A172 (cell line): ENCODE data around the gene HYLS1. TPM values are rescaled to one million over a fixed set of nuclear protein-coding genes. Genes with fewer than 3 reads are reported as not detected.
"Not testable (repeated sequence)": the region's sequence is repeated elsewhere in the genome, so short reads cannot be mapped to it uniquely, and the experiment has no call there.

Source experiments
- DNase-seq: peaks from one replicate; pipeline ENCODE4 v3.0.0-alpha.2; 2015; ENCODE audit warnings: low spot score
- total RNA-seq: library from RNA; depleted of rRNA; stranded (reverse); fragments of >200 nt; shearing (Covaris generic); gene quantifications from 2 replicates; pipeline ENCODE4 v1.2.3, GENCODE V29; 2014; rRNA removed

The HYLS1 gene, protein sequence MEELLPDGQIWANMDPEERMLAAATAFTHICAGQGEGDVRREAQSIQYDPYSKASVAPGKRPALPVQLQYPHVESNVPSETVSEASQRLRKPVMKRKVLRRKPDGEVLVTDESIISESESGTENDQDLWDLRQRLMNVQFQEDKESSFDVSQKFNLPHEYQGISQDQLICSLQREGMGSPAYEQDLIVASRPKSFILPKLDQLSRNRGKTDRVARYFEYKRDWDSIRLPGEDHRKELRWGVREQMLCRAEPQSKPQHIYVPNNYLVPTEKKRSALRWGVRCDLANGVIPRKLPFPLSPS
- 9.7 and 12.5 TPM in 2 replicates for total RNA-seq

DNA sequence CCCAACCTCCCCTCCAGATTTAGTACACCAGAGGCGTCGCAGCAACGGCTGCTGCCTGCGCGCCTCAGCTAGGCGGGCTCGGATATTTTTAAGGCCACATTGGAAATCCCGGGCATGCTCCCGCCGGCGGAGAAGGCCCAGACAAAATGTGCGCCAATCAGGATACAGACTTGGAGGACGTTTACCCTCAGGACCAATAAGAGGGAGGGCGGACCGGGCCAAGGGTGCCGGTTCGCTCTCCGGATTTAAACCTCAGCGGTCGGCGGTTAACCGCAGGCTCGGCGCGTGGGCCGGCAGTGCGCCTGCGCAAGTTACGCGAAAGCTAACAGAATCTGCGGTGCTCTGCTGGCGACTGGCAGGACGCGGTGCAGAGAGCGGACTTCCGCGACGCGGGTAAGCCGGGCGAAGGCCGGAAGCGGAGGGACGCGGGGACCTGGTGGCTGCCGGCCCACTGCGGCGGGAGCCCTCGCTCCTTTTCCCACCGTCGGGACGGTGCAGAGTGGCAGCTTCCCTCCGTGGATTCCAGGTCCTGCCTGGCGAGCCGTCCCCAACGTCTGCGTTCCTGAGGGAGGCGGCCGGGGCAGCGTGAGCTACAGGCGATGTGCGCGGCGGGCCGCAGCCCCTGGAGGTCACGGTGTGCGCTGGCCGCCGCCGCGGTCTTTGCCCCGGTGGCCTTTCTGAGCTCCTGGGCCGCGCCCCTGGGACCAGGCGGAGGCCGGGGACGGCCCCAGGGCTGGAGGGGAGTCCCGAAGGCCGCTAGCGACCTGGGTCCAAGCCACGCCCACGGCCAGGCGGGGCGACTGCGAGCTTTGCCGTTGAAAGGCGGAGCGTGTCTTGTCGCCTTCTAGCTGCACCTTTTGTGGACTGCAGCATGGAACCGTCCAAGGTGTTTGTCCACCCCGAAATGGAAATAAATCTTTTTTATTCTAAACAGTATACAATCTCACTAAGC, at the start of gene HYLS1:
TSS of gene HYLS1 (plus strand) at position 296 of the 952 bp plus-strand sequence. CDS start 11,701 bp downstream, outside the sequence.
- peak; percentile 81 for DNase-seq

DNA sequence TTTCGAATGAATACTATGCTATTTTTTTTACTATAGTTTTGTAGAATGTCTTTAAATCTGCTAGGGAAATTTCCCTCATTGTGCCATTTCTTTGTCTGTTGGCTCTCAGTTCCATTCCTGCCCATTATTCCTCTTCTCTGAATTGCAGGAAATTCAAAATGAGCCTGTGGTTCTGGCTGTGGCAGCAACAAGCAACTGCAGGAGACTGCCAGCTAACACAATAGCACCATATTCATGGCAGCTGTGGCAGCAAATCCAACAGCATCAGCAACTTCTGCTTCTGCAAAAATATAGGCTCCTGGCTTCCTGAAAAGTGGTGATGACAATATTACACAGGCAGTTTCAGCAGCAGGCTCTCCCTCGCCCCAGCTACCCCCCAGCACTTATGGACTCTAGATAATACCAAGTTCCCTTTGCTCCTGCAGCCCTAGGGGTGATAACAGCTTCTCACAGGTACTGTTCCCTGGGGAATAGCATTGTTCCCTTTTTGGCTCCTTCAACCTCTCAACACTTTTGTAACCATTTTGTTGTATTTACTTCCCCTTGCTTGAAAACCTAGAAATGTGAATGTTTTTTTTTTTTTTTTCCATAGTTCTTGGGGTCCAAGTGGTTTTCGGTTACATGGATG, 45.0 kb upstream of the HYLS1 start:
- no peak for DNase-seq

DNA sequence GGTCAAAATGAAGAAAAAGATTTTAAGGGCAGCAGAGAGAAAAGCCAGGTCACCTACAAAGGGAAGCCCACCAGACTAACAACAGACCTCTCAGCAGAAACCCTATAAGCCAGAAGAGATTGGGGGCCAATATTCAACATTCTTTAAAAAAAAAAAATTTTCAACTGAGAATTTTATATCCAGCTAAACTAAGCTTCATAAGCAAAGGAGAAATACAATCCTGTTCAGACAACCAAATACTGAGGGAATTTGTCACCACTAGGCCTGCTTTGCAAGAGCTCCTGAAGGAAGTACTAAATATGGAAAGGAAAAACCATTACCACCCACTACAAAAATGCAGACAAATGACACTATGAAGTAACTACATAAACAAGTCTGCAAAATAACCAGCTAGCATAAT, 41.3 kb upstream of the HYLS1 start:
- DNase-seq: no peak

DNA sequence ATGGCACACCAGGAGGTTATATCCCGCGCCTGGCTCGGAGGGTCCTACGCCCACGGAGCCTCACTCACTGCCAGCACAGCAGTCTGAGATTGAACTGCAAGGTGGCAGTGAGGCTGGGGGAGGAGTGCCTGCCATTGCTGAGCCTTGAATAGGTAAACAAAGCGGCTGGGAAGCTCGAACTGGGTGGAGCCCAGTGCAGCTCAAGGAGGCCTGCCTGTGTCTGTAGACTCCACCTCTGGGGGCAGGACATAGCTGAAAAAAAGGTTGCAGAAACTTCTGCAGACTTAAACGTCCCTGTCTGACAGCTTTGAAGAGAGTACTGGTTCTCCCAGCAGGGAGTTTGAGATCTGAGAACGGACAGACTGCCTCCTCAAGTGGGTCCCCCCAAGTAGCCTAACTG, 29.8 kb upstream of the HYLS1 start:
- not testable (repeated sequence) for DNase-seq

DNA sequence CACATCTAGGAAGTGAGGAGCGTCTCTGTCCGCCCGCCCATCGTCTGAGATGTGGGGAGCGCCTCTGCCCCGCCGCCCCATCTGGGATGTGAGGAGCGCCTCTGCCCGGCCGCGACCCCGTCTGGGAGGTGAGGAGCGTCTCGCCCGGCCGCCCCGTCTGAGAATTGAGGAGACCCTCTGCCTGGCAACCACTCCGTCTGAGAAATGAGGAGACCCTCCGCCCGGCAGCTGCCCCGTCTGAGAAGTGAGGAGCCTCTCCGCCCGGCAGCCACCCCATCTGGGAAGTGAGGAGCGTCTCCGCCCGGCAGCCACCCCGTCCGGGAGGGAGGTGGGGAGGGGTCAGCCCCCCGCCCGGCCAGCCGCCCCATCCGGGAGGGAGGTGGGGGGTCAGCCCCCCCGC, 24.7 kb upstream of the HYLS1 start:
- not testable (repeated sequence) for DNase-seq

DNA sequence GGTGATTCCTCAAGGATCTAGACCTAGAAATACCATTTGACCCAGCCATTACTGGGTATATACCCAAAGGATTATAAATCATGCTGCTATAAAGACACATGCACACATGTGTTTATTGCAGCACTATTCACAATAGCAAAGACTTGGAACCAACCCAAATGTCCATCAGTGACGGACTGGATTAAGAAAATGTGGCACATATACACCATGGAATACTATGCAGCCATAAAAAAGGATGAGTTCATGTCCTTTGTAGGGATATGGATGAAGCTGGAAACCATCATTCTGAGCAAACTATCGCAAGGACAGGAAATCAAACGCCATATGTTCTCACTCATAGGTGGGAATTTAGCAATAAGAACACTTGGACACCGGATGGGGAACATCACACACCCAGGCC, 22.1 kb upstream of the HYLS1 start:
- DNase-seq: not testable (repeated sequence)

DNA sequence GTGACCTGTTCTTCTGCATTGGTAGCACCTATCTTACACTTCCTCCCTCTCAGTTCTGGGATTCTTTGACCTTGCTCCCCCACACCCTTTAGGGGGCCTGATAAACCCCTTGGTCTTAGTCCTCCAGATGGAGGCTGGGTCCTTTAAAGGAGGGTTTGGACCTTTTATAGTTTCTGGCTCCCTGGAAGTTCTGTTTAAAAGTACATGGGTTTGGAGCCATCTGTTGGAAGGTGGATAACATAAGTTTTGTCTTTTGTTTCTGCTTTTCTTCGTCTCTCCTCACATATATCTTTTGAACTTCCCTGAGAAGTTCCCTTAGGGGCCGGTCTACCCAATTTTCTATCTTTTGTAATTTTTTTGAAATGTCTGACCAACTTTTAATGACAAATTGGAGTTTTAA, 17.9 kb upstream of the HYLS1 start:
- no peak for DNase-seq

DNA sequence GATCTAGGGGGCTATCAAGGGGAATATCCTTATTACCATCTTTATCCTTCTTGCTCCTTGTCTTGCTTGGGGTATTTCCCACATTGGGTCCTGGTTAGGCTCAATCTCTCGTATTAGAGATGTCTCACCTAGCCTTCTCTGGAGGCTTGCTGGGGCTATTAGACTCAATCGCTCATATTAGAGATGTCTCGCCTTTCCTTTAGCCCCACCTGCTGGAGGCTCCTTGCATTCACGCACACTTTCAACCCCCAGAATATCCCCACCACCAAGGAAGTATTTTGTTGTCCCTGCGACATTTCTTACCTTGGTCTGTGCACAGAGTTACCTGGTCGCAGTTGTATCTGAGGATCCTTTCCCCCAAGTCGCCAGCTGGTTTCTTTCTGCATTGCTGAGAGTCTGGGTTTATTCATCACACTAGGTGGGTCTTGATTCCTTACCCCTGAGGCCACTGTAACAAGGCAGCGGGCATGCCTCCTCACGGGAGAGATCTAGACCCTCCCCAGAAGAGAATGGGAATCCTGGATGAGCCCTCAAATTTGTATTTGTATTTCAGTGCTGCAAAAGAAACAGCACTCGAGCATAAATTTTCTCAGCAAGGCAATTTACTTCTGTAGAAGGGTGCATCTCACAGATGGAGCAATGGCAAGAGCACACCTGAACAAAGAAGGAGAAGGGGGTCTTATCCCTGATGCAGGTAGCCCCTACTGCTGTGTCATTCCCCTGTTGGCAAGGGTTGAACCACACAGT, 15.9 kb upstream of the HYLS1 start:
- no peak for DNase-seq

DNA sequence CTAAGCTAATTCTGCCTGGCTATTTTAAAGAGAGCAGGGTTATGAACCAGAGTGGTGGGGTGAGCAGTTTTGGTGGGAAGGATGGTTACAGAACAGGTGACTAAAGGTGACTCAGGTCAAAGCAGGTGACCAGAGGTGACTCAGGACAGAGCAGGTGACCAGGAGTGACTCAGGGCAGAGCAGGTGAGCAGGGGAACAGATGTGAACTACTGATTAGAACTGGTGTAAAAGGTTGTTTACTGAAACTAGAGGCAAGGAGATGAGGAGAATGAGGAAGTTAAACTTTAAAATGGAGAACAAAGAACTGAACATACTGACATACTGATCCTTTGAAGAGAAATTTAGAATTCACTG, 15.4 kb upstream of the HYLS1 start:
- DNase-seq: no peak

DNA sequence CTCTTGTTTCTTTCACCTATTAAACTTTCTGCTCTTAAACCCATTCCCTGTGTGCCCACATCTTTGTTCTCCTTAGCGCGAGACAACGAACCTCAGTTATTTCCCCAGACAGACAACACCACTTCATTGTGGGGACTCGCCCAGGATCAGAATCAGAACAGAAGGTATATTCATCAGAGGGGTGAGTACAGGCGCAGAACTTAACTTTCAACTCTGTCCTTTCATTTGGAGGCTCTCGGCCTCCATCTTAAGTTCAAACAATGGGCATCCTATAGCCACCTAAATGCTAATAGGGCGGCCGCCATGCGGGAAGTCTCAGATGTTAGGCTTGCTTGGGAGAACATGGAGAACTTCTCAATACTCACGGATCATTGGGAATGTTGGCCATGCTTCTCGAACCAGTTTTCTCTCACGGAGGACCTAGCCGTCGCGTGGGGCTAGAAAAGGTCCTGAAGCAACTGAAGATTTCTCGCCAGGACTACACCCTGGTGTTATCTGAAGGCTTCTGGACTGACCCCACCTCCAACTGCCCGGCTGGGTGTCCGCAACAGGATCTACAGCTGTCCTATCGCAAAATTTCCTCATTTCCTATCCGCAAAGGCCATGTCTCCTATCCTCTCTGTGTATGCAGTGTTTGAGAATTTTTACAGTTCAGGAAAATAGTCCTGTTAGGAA, 13.4 kb upstream of the HYLS1 start:
- DNase-seq: no peak

DNA sequence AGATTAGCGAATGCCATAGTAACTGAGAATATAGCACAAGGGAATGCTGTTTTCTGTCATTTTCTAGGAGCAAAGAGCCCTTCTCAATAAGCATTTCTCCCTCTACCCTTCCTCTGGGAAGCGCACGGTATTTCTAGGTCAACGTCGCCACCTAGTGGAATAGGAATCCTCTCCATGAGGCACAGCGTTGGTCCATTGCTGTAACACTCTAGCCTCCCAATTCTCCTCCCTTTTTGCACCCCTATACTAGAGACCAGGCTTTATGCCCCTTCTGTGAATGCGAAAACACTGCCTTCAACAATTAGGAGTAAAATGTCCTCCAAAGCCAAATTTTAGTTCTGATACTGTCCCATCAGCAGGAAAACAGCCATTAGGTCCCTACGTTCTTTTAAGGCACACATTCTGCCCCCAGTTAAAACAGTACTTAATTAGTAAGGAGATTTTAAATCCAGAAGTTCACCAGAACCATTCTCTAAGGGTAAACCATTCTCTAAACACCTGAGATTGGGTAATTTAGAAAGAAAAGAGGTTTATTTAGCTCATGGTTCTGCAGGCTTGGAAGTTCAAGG, 12.8 kb upstream of the HYLS1 start:
- DNase-seq: peak; percentile 54

DNA sequence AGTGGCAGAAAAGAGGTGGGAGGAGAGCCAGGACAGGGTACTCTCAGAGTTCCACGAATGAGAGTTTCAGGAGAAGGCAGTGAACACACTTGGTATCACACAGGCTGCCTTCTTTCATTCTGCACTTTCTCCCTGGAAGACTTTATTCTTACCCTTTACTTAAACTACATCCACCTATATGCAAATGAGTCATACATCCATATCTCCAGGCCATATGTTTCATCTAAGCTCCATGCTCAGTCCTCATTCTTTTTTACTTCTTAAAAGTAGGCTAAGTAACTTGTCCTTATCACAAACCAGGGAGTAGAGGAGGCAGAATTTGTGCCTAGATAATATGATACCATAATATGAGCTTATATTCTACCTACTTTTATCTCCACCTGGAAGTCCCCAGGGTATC, 6.2 kb upstream of the HYLS1 start:
- no peak for DNase-seq

DNA sequence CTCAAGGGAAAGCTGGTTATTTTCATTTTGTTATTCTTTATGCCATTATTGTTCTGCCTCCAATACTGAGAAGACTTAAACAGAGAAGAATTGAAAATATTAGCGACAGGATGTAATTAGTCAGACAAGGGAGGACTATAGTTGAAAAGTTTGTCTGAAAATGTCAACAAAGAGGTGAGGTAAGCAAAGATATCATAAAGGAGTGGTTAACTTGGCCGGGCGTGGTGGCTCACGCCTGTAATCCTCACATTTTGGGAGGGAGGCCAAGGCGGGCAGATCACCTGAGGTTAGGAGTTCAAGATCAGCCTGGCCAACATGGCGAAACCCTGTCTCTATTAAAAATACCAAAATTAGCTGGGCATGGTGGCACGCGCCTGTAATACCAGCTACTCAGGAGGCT, 4.1 kb upstream of the HYLS1 start:
- no peak for DNase-seq

DNA sequence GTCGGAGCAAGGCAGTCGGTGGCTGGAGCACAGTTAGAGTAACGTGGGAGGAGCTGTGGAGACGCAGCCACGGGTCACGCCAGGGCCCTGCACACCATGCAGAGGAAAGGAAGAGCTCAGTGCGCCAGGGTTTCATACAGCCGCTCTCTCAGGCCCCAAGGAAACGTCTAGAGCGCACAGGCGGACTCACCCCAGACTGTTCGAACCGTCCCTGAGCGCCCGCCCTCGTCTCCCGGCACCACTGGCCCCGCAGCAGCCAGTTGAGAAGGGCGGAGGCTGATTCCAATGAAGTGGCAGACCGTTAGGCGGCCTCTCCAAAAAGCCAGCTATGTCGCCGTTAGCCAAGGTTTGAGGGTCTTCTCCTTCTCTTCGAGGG, 483 bp upstream of the HYLS1 start:
- no peak for DNase-seq

DNA sequence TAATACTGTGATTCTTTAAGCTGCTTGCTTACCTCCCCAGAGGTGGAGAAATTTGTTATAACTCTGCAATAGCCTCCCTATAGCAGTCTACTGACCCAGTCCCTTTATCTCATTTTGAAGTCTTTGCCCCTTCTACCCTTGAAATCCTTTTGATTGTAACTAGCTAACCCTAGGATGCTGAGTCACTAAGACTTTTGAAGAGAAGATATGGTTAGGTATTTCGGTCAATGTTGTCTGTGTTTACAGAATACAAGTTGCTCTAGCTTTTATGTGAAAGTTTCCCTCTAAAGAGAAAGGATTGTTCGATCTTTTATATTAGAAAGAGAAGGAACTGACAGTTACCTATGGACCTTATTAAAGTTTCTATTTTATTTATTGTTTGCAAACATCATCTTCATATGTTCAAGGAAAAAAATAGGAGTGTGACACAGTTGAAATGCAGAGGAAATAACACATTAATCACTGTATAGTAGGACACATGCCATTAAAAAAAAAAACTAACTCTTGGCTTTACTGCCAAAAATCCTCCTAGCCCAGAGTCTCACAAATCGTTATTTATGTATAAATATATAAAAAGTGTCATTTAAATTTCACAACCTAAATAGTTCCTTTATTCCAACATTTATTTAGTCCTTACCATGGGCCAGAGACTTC, 3.1 kb downstream of the HYLS1 start:
- DNase-seq: no peak

DNA sequence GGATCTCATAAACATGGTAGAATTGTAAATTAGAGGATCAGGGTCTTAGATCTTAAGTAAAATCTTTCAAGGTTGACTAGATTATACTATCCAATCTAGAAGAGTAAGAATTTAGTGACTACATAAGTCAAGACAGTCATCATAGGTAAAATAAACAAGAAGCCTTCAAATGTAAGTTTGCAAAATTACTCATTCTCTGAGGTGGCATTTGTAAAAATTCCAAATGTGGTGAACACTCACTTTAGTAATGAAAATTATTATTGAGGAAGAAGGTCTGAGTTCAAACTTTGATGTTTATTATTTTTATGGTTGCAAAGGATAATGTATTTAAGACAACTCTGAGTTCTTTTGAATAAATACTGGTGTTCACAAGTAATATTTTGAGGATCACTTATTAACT, 4.6 kb downstream of the HYLS1 start:
- DNase-seq: no peak

DNA sequence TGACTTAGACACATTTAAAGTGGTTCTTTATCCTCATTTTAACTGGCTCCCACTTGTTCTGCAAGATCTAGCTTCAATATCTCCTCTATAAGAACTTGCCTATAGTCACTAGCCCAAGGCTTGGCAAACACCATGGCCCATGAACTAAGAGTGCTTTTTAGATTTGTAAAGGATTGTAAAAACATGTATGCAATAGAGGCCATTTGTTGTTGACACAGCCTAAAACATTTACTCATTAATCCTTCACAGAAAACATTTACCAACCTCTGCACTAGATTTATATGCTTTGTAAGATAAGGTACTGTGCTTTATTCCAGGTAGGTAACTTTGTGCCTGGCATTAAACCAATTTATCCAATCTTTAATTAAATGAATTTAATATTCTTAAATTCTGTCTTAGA, 5.5 kb downstream of the HYLS1 start:
- no peak for DNase-seq

DNA sequence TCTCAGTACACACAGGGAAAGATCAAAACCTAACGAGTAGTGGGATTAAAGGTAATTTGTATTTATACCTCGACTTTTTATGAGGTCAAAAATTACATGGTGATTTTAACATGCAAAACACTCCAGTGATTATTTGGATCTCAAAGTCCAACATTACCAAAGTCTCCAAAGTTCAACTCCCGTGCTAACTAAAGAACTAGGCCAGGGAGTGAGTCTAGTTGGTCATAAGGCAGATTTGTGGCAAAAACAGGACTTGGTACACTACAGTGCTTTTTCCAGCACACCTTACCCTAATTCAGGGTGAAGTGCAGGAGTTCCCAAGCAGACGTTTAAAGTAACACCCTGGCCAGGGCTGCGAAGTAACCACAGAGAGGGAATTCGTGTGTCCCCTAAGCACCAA, 14.4 kb downstream of the HYLS1 start:
- DNase-seq: no peak

DNA sequence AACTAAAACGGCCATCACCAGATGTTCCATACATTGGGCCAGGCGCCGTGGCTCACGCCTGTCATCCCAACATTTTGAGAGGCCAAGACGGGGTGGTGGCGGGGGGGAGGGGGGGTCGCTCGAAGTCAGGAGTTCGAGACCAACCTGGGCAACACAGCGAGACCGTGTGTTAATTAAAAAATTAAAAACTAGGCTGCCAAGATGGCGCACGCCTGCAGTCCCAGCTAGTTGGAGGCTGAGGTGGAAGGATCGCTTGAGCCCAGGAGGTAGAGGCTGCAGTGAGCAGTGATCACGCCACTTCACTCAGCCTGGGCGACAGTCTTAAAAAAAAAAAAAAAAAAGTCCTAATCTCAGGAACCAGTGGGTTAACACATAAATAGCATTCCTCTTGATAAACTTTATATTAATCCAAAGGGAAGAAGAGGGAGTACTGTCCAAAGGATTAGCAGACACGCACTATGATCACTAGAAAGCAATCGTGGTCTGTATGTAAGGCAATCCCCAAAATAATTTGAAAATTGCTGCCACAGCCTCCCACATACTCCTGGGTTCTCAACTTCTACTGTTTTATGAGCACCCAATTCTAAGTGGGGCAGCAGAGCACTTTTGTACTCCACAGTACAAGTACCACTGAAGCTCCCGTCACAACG, 14.9 kb downstream of the HYLS1 start:
- no peak for DNase-seq
